ENCODE measurements around the gene ATN1. TPM values are rescaled to one million over a fixed set of nuclear protein-coding genes. Genes with fewer than 3 reads are reported as not detected.

The ATN1 gene
- total and polyA plus RNA-seq, 9 of the 15 experiments (the other 6 are each of a cell fraction or from before 2014, with no cell fraction given): 0.15 to 49.8 (median 2.7) TPM

- TF ChIP-seq ZNF518B (CRISPR knock-in tag; IDR thresholded peaks at IDR 0.05): peak; percentile 93
- no peak for TF ChIP-seq ZNF165 (CRISPR knock-in tag; IDR thresholded peaks at IDR 0.05; ENCODE audit: borderline replicate concordance)
- no peak for TF ChIP-seq ZNF274 (IDR thresholded peaks at IDR 0.05; ENCODE audit: borderline replicate concordance, low read depth, low read length)
- peak; percentile 38; the same call in 1 of the 2 replicates for TF ChIP-seq CREM (IDR thresholded peaks at IDR 0.05; ENCODE audit: low read depth)
- TF ChIP-seq FOXA3 (CRISPR knock-in tag; conservative IDR thresholded peaks at IDR 0.05 in 1 of 2, IDR thresholded peaks at IDR 0.05 in 1 of 2): no peak; a peak in 3 of 4 replicates
- peak; percentile 78; the same call in 1 of the 2 replicates for TF ChIP-seq KLF6 (CRISPR knock-in tag; IDR thresholded peaks at IDR 0.05; ENCODE audit: borderline replicate concordance)
- TF ChIP-seq E2F8 (IDR thresholded peaks at IDR 0.05; ENCODE audit: low read depth, partially characterized antibody): no peak
- TF ChIP-seq ZBTB7A (IDR thresholded peaks at IDR 0.05; ENCODE audit: borderline replicate concordance, control insufficient read depth, low read depth, low read length): peak; percentile 77
- peak; percentile 97 for TF ChIP-seq RBM22 (IDR thresholded peaks at IDR 0.05; ENCODE audit: low read depth, low read length, poor library complexity, severe bottlenecking)
- TF ChIP-seq ATF4 (CRISPR knock-in tag; IDR thresholded peaks at IDR 0.05): peak; percentile 93
- TF ChIP-seq RFX1 (IDR thresholded peaks at IDR 0.05): no peak
- TF ChIP-seq MAFF (IDR thresholded peaks at IDR 0.05; ENCODE audit: low read length): peak; percentile 19
- no peak for TF ChIP-seq BACH1 (tag; IDR thresholded peaks at IDR 0.05)
- TF ChIP-seq ZSCAN29 (IDR thresholded peaks at IDR 0.05): no peak
- no peak for TF ChIP-seq ATF6 (CRISPR knock-in tag; IDR thresholded peaks at IDR 0.05)
- peak; percentile 82 for TF ChIP-seq NCOA4 (IDR thresholded peaks at IDR 0.05; ENCODE audit: partially characterized antibody)
- TF ChIP-seq TCF7L2 (IDR thresholded peaks at IDR 0.05; ENCODE audit: low read depth, low read length): no peak
- TF ChIP-seq RHOXF2B (CRISPR knock-in tag; conservative IDR thresholded peaks at IDR 0.05): peak; percentile 89
- peak; percentile 88 for TF ChIP-seq MEF2A (IDR thresholded peaks at IDR 0.05; ENCODE audit: control insufficient read depth, low read depth, low read length)
Measured at GRCh38 chr12:6943722-6944380, 16.1 kb downstream of the ATN1 start, which contains the start of the genes C12orf57 and RNU7-1 (continued).

All from K562 (cell line).